Activated T-helper 17 cell treated with anti-CD3 and anti-CD28 coated beads, Interleukin-2, amount 50 U/mL, for 72 hours (primary cell): ENCODE results near the gene FPGS. TPM values are rescaled to one million over a fixed set of nuclear protein-coding genes. Genes with fewer than 3 reads are reported as not detected.
"Not testable (repeated sequence)": the region's sequence is repeated elsewhere in the genome, so short reads cannot be mapped to it uniquely, and the experiment has no call there.

Experiments
- ATAC-seq: fragments of 150-1000 bp; cut with Tn5 transposase; replicated peaks from 2 replicates; pipeline ENCODE4 v1.10.0; 2021; ENCODE audit warnings: mild to moderate bottlenecking, moderate library complexity
- H3K27ac Mint-ChIP-seq: one replicate; pipeline ENCODE4 v1.8.0; 2022; ENCODE audit warnings: mixed read lengths
- H3K27me3 Mint-ChIP-seq: one replicate; pipeline ENCODE4 v1.8.0; 2022; ENCODE audit warnings: mixed read lengths
- H3K36me3 Mint-ChIP-seq: one replicate; pipeline ENCODE4 v1.8.0; 2022; ENCODE audit warnings: low read depth, mild to moderate bottlenecking, mixed read lengths
- H3K4me1 Mint-ChIP-seq: one replicate; pipeline ENCODE4 v1.8.0; 2022; ENCODE audit warnings: mixed read lengths
- H3K4me3 Mint-ChIP-seq: one replicate; pipeline ENCODE4 v1.8.0; 2022; ENCODE audit warnings: mild to moderate bottlenecking, mixed read lengths
- H3K9me3 Mint-ChIP-seq: one replicate; pipeline ENCODE4 v1.8.0; 2022; ENCODE audit warnings: mixed read lengths
- total RNA-seq, 2 donors: library from RNA; stranded (reverse); gene quantifications; one replicate each; pipeline ENCODE4 v1.2.3, GENCODE V29; 2022

FPGS gene
- total RNA-seq, 2 donors from 2014 or later = 56.7 to 95.6 TPM

- peak within 1 kb of the TSS; percentile 100 for H3K4me3 Mint-ChIP-seq
- peaks cover 10% of the 10 kb centered on the region for H3K4me1 Mint-ChIP-seq
- ATAC-seq = peak; percentile 46
- H3K27ac Mint-ChIP-seq = peak within 1 kb of the TSS; percentile 99
- peaks cover 46% of the 10 kb centered on the region for H3K36me3 Mint-ChIP-seq
- no peaks in the 10 kb centered on the region for H3K9me3 Mint-ChIP-seq
- H3K27me3 Mint-ChIP-seq = no peaks in the 10 kb centered on the region
Measured at GRCh38 chr9:127778280-127779135, 24.2 kb upstream of the FPGS start, which contains the start of gene SH2D3C. Gene SH2D3C, minus strand, starts transcription at chr9:127778666. Its CDS starts 39 bp downstream, at chr9:127778627.

GRCh38 chr9:127779136-127779981, 23.3 kb upstream of the FPGS start:
- Mint-ChIP-seq H3K4me3 (peak overlapping the region; percentile 100), H3K27me3 (no peaks in the 10 kb centered on the region), H3K27ac (peak overlapping the region; percentile 99), H3K4me1 (peaks cover 18% of the 10 kb centered on the region), H3K9me3 (no peaks in the 10 kb centered on the region), H3K36me3 (peaks cover 37% of the 10 kb centered on the region)
- peak; percentile 82 for ATAC-seq

GRCh38 chr9:127780126-127780885, 22.4 kb upstream of the FPGS start:
- no peak for ATAC-seq
- Mint-ChIP-seq H3K9me3 (no peaks in the 10 kb centered on the region), H3K27me3 (no peaks in the 10 kb centered on the region), H3K36me3 (peaks cover 29% of the 10 kb centered on the region), H3K27ac (peak overlapping the region; percentile 99), H3K4me3 (peak overlapping the region; percentile 100), H3K4me1 (peaks cover 18% of the 10 kb centered on the region)

GRCh38 chr9:127780909-127781308, 21.8 kb upstream of the FPGS start:
- Mint-ChIP-seq H3K36me3 (peaks cover 29% of the 10 kb centered on the region), H3K27ac (peak overlapping the region; percentile 99)
- ATAC-seq = not testable (repeated sequence)

GRCh38 chr9:127781806-127782205, 20.9 kb upstream of the FPGS start:
- peak overlapping the region; percentile 85 for H3K4me3 Mint-ChIP-seq
- H3K9me3 Mint-ChIP-seq = no peaks in the 10 kb centered on the region
- H3K36me3 Mint-ChIP-seq = peaks cover 27% of the 10 kb centered on the region
- no peaks in the 10 kb centered on the region for H3K27me3 Mint-ChIP-seq
- ATAC-seq = no peak
- H3K4me1 Mint-ChIP-seq = peaks cover 18% of the 10 kb centered on the region
- peak overlapping the region; percentile 66 for H3K27ac Mint-ChIP-seq

More at GRCh38 chr9:127780909-127781308, 21.8 kb upstream of the FPGS start:
- peaks cover 18% of the 10 kb centered on the region for H3K4me1 Mint-ChIP-seq
- H3K4me3 Mint-ChIP-seq, H3K9me3 Mint-ChIP-seq, H3K27me3 Mint-ChIP-seq: not testable (repeated sequence)

- Mint-ChIP-seq H3K27ac (peak overlapping the region; percentile 97), H3K9me3 (no peaks in the 10 kb centered on the region), H3K4me1 (peaks cover 26% of the 10 kb centered on the region), H3K36me3 (peaks cover 27% of the 10 kb centered on the region), H3K27me3 (no peaks in the 10 kb centered on the region), H3K4me3 (peak overlapping the region; percentile 85)
- ATAC-seq = peak; percentile 25
Measured at GRCh38 chr9:127783111-127784008, 19.3 kb upstream of the FPGS start.

- peak; percentile 36 for ATAC-seq
- Mint-ChIP-seq H3K27me3 (no peaks in the 10 kb centered on the region), H3K36me3 (peaks cover 41% of the 10 kb centered on the region), H3K27ac (peak overlapping the region; percentile 97), H3K9me3 (no peaks in the 10 kb centered on the region), H3K4me3 (peak overlapping the region; percentile 85), H3K4me1 (peaks cover 40% of the 10 kb centered on the region)
Measured at GRCh38 chr9:127785023-127785932, 17.4 kb upstream of the FPGS start.

GRCh38 chr9:127785933-127786772, 16.5 kb upstream of the FPGS start, which contains the start of gene CDK9:
Gene CDK9, plus strand, starts transcription at chr9:127786034. Its CDS starts 115 bp downstream, at chr9:127786149.
- H3K4me1 Mint-ChIP-seq = peaks cover 41% of the 10 kb centered on the region
- H3K27me3 Mint-ChIP-seq = no peaks in the 10 kb centered on the region
- H3K4me3 Mint-ChIP-seq = peak within 1 kb of the TSS; percentile 93
- no peaks in the 10 kb centered on the region for H3K9me3 Mint-ChIP-seq
- ATAC-seq = peak; percentile 78
- H3K36me3 Mint-ChIP-seq = peaks cover 50% of the 10 kb centered on the region
- peak within 1 kb of the TSS; percentile 97 for H3K27ac Mint-ChIP-seq

GRCh38 chr9:127786773-127787104, 15.9 kb upstream of the FPGS start:
- H3K4me3 Mint-ChIP-seq = peak overlapping the region; percentile 93
- H3K27ac Mint-ChIP-seq = peak overlapping the region; percentile 91
- no peak for ATAC-seq
- no peaks in the 10 kb centered on the region for H3K9me3 Mint-ChIP-seq
- H3K27me3 Mint-ChIP-seq = no peaks in the 10 kb centered on the region
- peaks cover 41% of the 10 kb centered on the region for H3K4me1 Mint-ChIP-seq
- peaks cover 56% of the 10 kb centered on the region for H3K36me3 Mint-ChIP-seq

- Mint-ChIP-seq H3K4me3 (peak overlapping the region; percentile 93), H3K27ac (peak overlapping the region; percentile 87), H3K4me1 (peaks cover 32% of the 10 kb centered on the region), H3K9me3 (no peaks in the 10 kb centered on the region), H3K27me3 (no peaks in the 10 kb centered on the region), H3K36me3 (peaks cover 73% of the 10 kb centered on the region)
- peak; percentile 61 for ATAC-seq
Measured at GRCh38 chr9:127788337-127789011, 14.2 kb upstream of the FPGS start.

- H3K4me3 Mint-ChIP-seq = peak overlapping the region; percentile 93
- ATAC-seq = no peak
- peaks cover 80% of the 10 kb centered on the region for H3K36me3 Mint-ChIP-seq
- no peaks in the 10 kb centered on the region for H3K27me3 Mint-ChIP-seq
- no peaks in the 10 kb centered on the region for H3K9me3 Mint-ChIP-seq
- peaks cover 25% of the 10 kb centered on the region for H3K4me1 Mint-ChIP-seq
- peak overlapping the region; percentile 87 for H3K27ac Mint-ChIP-seq
Measured at GRCh38 chr9:127789179-127789578, 13.5 kb upstream of the FPGS start.
